WERI-Rb-1 (cell line): ENCODE data around the gene ZNF500.

ENCODE experiments used
- DNase-seq: peaks from one replicate; pipeline ENCODE4 v3.0.0-alpha.2; 2020
- H3K27ac ChIP-seq: fragments of 250-450 bp; sonication (Bioruptor Pico); 2 replicates; pipeline ENCODE4 v1.5.1; 2020; ENCODE audit warnings: mild to moderate bottlenecking, moderate library complexity
- H3K27me3 ChIP-seq: fragments of 250-450 bp; sonication (Bioruptor Pico); 2 replicates; pipeline ENCODE4 v1.5.1; 2021; ENCODE audit warnings: mild to moderate bottlenecking, low read depth, moderate library complexity; ENCODE audit not compliant: insufficient read depth, severe bottlenecking
- H3K36me3 ChIP-seq: fragments of 250-450 bp; sonication (Bioruptor Pico); 2 replicates; pipeline ENCODE4 v1.5.1; 2020; ENCODE audit warnings: mild to moderate bottlenecking, moderate library complexity
- H3K4me3 ChIP-seq: 2 replicates; pipeline ENCODE4 v1.5.1; 2011; ENCODE audit warnings: low read depth, mild to moderate bottlenecking, control low read depth, low read length
- H3K9me3 ChIP-seq: fragments of 250-450 bp; sonication (Bioruptor Pico); 2 replicates; pipeline ENCODE4 v1.5.1; 2021; ENCODE audit warnings: mild to moderate bottlenecking, moderate library complexity; ENCODE audit not compliant: severe bottlenecking
- CTCF ChIP-seq: IDR thresholded peaks from 2 replicates; pipeline ENCODE4 v1.5.1; 2011; ENCODE audit warnings: low read depth, mild to moderate bottlenecking, control low read depth, inconsistent platforms, low read length

Gene ZNF500

GRCh38 chr16:4802659-4803287 is 35.8 kb upstream of the ZNF500 start:
- TF ChIP-seq CTCF, result no peak
- H3K36me3 ChIP-seq, result peaks cover 72% of the 10 kb centered on the region
- H3K4me3 ChIP-seq, result peak overlapping the region; percentile 63
- peak overlapping the region; percentile 95 for H3K27ac ChIP-seq
- H3K9me3 ChIP-seq, result no peaks in the 10 kb centered on the region
- DNase-seq, result peak; percentile 95
- H3K27me3 ChIP-seq, result no peaks in the 10 kb centered on the region

GRCh38 chr16:4801962-4802658 is 35.1 kb upstream of the ZNF500 start, which contains the start of gene ROGDI:
TSS of gene ROGDI (minus strand) at chr16:4802633. CDS start at chr16:4802571, 62 bp downstream.
- Histone ChIP-seq H3K27ac (peak within 1 kb of the TSS; percentile 95), H3K9me3 (no peaks in the 10 kb centered on the region), H3K27me3 (no peaks in the 10 kb centered on the region), H3K36me3 (peaks cover 72% of the 10 kb centered on the region), H3K4me3 (peak within 1 kb of the TSS; percentile 63)
- peak; percentile 95 for DNase-seq
- TF ChIP-seq CTCF, result no peak

GRCh38 chr16:4801051-4801961 is 34.3 kb upstream of the ZNF500 start:
- no peak for DNase-seq
- peaks cover 71% of the 10 kb centered on the region for H3K36me3 ChIP-seq
- no peaks in the 10 kb centered on the region for H3K9me3 ChIP-seq
- no peak for TF ChIP-seq CTCF
- peak overlapping the region; percentile 63 for H3K4me3 ChIP-seq
- H3K27ac ChIP-seq, result peak overlapping the region; percentile 95
- H3K27me3 ChIP-seq, result no peaks in the 10 kb centered on the region

- no peaks in the 10 kb centered on the region for H3K9me3 ChIP-seq
- peak overlapping the region; percentile 63 for H3K4me3 ChIP-seq
- no peak for TF ChIP-seq CTCF
- peak overlapping the region; percentile 95 for H3K27ac ChIP-seq
- H3K36me3 ChIP-seq, result peaks cover 72% of the 10 kb centered on the region
- peak; percentile 94 for DNase-seq
- no peaks in the 10 kb centered on the region for H3K27me3 ChIP-seq
These were observed 33.5 kb upstream of the ZNF500 start for GRCh38 chr16:4800290-4801041.

- DNase-seq, result no peak
- Histone ChIP-seq H3K9me3 (no peaks in the 10 kb centered on the region), H3K36me3 (peaks cover 69% of the 10 kb centered on the region), H3K4me3 (no peak overlapping the region), H3K27me3 (no peaks in the 10 kb centered on the region), H3K27ac (peak overlapping the region; percentile 95)
- no peak for TF ChIP-seq CTCF
These were observed 32.4 kb upstream of the ZNF500 start for GRCh38 chr16:4799171-4799855.
